Adipose tissue (tissue), 3 donors: Measurements from ENCODE around the gene ZNF70. TPM values are rescaled to one million over a fixed set of nuclear protein-coding genes. Genes with fewer than 3 reads are reported as not detected.
A peak's percentile ranks its signal among the peaks of the same experiment; 100 is the strongest.

Source experiments
- H3K27ac ChIP-seq: one replicate; pipeline ENCODE4 v1.5.1; 2013; ENCODE audit warnings: low read depth, low read length
- WGBS, 3 donors: extraction: QIAGEN DNeasy Blood & Tissue Kit; methylation state at CpG; one replicate each; pipeline ENCODE4 v1.1.7; 2013; 5-methylcytosine and 5-hydroxymethylcytosine counted together
- polyA plus RNA-seq, 3 donors: library from polyadenylated mRNA; stranded (reverse); fragments of 200-250 nt; gene quantifications; one replicate each; pipeline ENCODE4 v1.2.3, GENCODE V29; 2013
- donor health status: healthy with polysubstance abuse.
- donor health status: Bipolar disorder and iron deficiency.
- donor health status: healthy.

ZNF70 gene
- polyA plus RNA-seq, 3 donors: 0.71 to 1.3 (median 1.0) TPM

- 90 to 93% (median 91%) methylated on average over 9 of the region's 9 CpGs for WGBS, 3 donors
- no peak overlapping the region for H3K27ac ChIP-seq
These were observed 14.3 kb upstream of the ZNF70 start for GRCh38 chr22:23764899-23765881.

- WGBS, 3 donors: 61 to 80% (median 71%) methylated on average over 7 of the region's 7 CpGs
- no peak overlapping the region for H3K27ac ChIP-seq
These were observed 13.0 kb upstream of the ZNF70 start for GRCh38 chr22:23763954-23764353.

DNA sequence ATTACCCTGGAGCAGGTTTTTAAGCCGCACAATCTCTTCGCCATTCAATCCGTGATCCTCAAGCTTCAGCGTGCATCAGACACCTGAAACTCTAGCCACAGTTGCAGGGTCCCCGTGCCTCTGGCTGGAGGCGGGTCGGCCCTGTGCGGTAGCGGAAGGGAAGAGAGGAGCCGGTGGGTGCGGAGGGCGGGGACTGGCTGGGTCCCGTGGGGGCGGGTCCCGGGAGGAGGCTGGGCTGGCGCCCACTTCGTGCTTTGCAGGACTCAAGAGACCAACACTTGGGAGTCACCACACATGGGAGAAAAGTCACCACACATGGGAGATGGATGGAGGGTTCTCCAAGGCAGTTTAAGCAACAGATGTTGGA, 12.7 kb upstream of the ZNF70 start:
- WGBS, 3 donors: 28 to 55% (median 47%) methylated on average over 16 to 17 of the region's 17 CpGs

DNA sequence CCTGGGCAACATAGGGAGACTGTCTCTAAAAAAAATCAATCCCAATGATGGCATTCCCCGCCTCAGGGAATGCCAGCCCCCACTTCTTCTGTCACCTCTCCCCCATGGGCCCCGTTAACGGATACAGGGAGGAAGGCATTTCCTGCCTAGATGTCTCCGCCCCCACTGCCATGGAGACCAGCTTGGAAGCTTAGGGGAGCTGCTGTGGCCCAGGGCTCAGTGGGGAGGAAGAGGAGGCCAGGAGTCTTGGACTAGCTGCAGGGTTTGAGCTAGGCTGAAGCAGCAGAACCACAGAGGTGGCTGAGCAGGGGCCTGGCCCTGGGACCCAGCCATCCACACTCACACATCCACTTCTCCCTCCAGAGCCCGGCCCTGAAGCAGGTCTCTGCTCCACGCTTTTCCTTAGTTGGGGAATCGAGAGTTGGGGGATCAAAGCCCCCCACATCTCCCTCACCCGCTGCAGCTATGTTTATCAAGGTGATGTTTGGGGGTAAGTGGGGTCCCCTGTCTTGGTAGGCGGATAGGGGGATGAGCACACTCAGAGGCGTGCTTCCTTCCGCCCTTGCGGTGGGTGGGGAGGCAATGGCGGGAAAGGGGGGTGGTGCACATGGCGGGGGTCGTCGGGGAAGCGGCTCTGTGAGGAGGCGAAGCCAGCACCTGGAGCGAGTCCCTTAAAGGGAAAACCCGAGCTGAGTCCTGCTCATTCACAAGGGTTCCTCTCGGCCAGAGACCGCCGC, 12.1 kb upstream of the ZNF70 start, which contains the start of gene C22orf15:
Gene C22orf15 (plus strand): TSS at position 149 of the 737 bp plus-strand sequence. CDS start 317 bp downstream, at position 466.
- no peak within 1 kb of the TSS for H3K27ac ChIP-seq
- WGBS, 3 donors: 26 to 63% (median 38%) methylated on average over 23 of the region's 23 CpGs

More for the DNA sequence above, 12.7 kb upstream of the ZNF70 start:
- no peak overlapping the region for H3K27ac ChIP-seq

GRCh38 chr22:23760056-23760455, 9.1 kb upstream of the ZNF70 start:
- H3K27ac ChIP-seq: no peak overlapping the region
- 82 to 87% (median 85%) methylated on average over 6 of the region's 6 CpGs for WGBS, 3 donors

GRCh38 chr22:23759566-23759965, 8.7 kb upstream of the ZNF70 start:
- no peak overlapping the region for H3K27ac ChIP-seq
- WGBS, 3 donors: 85 to 90% (median 89%) methylated on average over 4 of the region's 4 CpGs

GRCh38 chr22:23756891-23757290, 6.0 kb upstream of the ZNF70 start:
- WGBS, 3 donors: 44 to 63% (median 62%) methylated on average over 4 of the region's 4 CpGs
- no peak overlapping the region for H3K27ac ChIP-seq

- no peak overlapping the region for H3K27ac ChIP-seq
- WGBS, 3 donors: 72 to 88% (median 84%) methylated on average over 3 to 8 of the region's 8 CpGs
These were observed 4.8 kb upstream of the ZNF70 start for GRCh38 chr22:23755711-23756110.

DNA sequence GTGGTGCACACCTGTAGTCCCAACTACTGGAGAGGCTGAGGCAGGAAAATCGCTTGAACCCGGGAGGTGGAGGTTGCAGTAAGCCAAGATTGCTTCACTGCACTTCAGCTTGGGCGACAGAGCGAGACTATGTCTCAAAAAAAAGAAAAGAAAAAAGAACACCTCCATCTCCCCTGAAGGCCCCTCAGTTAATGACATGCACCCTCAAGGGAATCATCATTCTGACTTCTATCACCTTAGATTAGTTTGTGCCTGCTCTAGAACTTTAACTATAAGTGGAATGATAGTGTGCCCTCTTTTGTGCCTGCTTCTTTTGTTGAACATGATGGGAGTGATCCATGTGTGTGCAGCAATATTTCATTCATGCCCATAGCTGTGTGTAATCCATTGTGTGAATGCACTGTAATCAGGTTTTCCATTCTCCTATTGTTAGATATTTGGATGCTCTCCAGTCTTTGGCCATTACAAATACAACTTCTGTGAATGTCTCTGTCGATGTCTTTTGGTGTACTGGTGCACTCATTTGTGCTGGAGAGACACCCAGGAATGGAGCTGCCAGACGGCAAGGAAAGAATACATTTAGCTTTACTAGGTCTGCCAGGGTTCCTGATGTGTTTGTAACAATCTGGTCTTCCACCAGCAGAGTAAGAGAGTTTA, 4.2 kb upstream of the ZNF70 start:
- WGBS, 3 donors: 72 to 78% (median 76%) methylated on average over 6 of the region's 6 CpGs
- H3K27ac ChIP-seq: no peak overlapping the region

GRCh38 chr22:23754220-23754919, 3.5 kb upstream of the ZNF70 start, which contains the start of gene VPREB3:
Gene VPREB3, minus strand, starts transcription at chr22:23754425. Its CDS starts 62 bp downstream, at chr22:23754363.
- WGBS, 3 donors: 83 to 84% (median 84%) methylated on average over 14 of the region's 14 CpGs
- no peak within 1 kb of the TSS for H3K27ac ChIP-seq

DNA sequence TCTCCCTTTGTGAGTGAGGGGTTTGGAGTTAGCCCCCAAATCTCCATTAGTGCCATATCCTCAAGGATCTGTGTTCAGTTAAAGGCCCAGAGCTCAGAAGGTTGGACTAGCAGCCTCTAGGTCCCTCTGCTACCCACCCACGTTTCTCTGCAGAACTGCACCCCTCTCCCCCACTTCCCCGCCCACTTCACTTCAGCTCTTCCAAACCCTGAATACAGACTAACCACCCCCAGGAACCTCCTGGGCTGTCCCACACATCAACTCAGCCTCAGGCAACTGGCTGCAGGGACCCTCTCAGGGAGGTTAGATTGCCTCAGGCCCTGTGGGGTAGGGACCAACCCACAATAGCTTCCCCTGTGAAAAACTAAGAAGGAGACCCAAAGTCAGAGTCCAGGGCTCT, 2.5 kb upstream of the ZNF70 start:
- no peak overlapping the region for H3K27ac ChIP-seq
- WGBS, 3 donors: 64 to 73% (median 66%) methylated on average over 2 of the region's 2 CpGs

- WGBS, 3 donors: 92 to 94% (median 94%) methylated on average over 16 of the region's 16 CpGs
- H3K27ac ChIP-seq: no peak overlapping the region
These were observed 1.8 kb upstream of the ZNF70 start for GRCh38 chr22:23752750-23753149.

DNA sequence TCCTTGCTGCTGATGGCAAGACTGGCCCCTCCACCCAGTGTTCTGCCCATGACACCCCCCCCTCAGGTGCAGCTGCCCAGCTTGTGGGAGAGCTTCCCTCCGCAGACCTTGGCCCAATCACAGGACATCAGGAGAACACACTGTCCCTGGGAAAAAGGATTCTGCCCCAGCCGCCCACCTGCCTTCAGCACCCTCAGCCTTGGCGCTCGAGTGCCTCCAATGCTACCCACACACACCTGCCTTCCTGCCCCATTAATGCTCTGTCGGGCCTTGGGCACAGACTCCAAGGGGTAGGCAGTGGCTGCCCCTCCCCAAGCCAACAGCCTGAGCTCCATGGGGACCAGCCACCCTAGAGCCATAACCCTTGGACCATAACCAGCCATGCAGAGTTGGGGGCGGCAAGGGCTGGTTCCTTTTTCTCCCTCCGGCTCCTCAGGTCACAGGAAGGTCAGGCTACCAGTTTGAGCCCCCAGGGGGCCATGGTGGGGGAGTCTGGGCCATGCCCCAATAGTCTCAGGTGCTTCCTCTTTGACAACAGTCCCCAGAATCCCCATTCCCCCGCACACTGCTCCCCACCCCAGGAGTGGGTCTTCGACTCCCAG, 1.3 kb upstream of the ZNF70 start:
- no peak overlapping the region for H3K27ac ChIP-seq
- WGBS, 3 donors: 68 to 78% (median 76%) methylated on average over 9 of the region's 9 CpGs

GRCh38 chr22:23751441-23751996, 607 bp upstream of the ZNF70 start:
- WGBS, 3 donors: 11 to 32% (median 21%) methylated on average over 22 of the region's 22 CpGs
- peak overlapping the region; percentile 28 for H3K27ac ChIP-seq

DNA sequence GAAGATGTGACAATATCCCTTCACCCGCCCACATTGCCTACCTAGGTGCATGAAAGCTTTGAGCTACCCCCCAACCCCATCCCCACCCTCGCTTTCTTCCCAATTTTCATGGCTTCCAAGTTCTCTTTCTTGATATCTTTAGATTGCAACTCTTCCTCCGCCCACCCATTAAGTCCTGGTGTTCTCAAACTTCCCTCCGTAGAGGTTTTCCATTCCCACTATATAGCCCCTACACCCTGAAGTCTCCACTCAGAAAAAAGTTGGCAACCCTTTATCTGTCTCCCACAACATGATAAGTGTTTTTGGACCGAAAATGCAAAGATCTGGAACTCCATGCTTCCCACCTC, 572 bp downstream of the ZNF70 start:
- 10 to 28% (median 25%) methylated on average over 5 of the region's 5 CpGs for WGBS, 3 donors
- no peak overlapping the region for H3K27ac ChIP-seq

DNA sequence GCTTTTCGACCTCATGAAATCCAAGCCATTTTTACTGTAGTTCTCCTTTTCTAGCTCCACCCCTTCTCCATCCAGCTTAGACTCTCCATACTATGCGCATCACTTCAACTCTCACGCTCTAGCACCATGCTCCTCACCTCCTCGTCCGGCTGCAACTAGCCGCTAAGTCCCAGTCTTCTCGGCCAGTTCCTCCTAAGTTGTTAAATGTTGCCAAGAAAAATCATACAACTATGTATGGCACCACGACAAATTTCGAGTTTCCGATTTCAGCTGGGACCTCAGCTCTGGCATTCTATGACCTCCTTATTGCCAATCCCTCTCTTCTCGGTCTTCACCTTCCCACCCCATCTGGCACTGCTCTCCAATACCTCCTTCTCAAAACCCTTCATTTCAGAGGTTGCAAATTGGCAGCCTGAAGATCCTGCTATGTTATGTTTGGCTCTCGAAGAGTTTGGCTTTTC, 1.0 kb downstream of the ZNF70 start:
- H3K27ac ChIP-seq: no peak overlapping the region
- WGBS, 3 donors: 41 to 47% (median 45%) methylated on average over 12 of the region's 12 CpGs

DNA sequence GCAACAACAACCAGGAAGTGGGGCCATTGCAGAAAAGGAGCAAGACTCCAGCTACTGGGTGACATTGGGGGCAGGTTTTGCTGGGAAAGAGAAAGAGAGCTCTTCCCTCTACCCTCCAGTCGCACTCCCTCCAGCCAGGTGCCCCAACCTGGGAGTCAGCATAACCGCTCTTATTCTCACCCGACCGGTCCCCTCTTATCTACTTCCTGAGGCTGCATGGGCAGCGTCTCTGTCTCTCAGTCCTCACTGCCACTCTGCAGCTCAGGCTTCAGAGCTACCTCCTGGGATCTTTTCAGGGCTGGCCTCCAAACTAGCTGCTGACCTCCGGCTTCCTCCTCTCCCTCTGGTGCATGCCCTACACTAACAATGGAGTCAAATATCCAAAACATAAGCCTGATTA, 5.1 kb downstream of the ZNF70 start:
- no peak overlapping the region for H3K27ac ChIP-seq
- 23 to 70% (median 68%) methylated on average over 6 of the region's 6 CpGs for WGBS, 3 donors
